Fibroblast of gingiva (primary cell): ENCODE results near the gene MKRN2.
A peak's percentile ranks its signal among the peaks of the same experiment; 100 is the strongest.
"Not testable (repeated sequence)": the region's sequence is repeated elsewhere in the genome, so short reads cannot be mapped to it uniquely, and the experiment has no call there.

ENCODE experiments used
- DNase-seq: peaks from one replicate; pipeline ENCODE4 v3.0.0-alpha.2; 2011; ENCODE audit warnings: low read depth

MKRN2 gene, protein sequence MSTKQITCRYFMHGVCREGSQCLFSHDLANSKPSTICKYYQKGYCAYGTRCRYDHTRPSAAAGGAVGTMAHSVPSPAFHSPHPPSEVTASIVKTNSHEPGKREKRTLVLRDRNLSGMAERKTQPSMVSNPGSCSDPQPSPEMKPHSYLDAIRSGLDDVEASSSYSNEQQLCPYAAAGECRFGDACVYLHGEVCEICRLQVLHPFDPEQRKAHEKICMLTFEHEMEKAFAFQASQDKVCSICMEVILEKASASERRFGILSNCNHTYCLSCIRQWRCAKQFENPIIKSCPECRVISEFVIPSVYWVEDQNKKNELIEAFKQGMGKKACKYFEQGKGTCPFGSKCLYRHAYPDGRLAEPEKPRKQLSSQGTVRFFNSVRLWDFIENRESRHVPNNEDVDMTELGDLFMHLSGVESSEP

DNA sequence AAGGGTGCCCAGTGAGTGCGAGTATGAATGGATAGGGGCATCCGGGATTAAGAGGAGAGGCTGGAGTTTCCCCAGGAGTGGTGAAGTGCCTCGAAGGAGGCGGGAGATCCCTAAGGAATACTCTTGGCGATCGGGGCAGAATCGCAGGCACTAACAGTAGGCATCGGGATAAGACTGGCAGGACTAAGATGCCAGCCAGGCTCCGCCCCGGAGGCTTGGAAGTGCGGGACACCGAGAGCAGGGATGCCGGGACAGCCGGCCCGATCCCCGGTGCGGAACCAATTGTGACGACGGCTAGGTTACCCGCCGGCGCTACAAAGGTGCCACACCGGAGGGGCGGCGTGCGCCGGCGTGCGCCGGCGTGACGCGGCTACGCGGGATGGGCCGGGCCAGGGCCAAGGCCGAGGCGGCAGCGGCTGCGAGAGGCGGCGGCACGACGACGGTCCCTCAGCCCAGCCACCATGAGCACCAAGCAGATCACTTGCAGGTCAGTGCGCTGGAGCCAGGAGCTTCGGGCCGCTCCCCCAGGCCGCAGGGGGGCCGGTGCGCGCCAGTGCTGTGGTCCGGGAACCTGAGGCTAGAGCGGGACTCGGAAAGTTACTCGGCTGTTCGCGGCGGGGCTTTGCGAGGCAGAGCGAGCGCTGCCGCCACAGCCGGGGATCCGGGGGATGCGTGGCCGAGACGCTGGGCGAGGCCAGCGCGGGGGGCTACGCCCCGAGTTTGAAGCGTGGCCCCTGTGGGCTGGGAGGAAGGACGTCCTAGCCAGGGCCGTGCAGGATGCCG is at the start of gene MKRN2:
Gene MKRN2, plus strand, starts transcription at position 398 of the 783 bp plus-strand sequence. Its CDS starts 64 bp downstream, at position 462.
- peak; percentile 86 for DNase-seq

DNA sequence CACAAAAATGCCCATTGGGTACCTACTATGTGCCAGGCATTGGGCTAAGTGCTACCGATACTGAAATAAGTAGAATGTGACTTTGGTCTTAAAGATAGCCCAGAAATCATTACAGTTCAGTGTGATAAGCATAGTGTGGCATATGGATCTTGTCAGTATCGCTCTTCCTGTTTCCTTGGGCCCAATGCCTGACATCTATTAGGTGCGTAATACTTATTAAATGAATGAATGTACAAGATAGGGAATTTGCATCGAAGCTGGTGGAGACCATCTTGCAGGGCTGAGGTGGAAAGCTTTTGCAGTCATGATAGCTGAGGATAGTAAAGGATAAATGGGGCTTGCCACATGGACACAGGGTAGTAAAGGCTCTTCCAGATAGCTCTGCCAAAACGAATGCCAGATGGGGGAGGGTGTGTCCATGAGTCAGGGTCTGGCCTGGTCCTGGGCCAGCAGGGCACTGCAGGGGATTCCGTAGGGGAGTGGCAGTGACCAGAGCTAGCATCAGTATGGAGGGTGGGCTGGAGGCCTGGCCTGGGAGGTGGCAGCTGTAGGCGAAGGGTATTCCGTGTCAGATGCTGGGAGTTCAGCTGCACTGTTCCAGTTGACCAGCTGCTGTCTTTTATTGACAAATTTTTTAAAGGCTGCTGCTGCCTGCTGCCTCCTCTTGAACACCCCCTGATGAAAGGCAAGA is 49.2 kb upstream of the MKRN2 start:
- DNase-seq, result peak; percentile 53

DNA sequence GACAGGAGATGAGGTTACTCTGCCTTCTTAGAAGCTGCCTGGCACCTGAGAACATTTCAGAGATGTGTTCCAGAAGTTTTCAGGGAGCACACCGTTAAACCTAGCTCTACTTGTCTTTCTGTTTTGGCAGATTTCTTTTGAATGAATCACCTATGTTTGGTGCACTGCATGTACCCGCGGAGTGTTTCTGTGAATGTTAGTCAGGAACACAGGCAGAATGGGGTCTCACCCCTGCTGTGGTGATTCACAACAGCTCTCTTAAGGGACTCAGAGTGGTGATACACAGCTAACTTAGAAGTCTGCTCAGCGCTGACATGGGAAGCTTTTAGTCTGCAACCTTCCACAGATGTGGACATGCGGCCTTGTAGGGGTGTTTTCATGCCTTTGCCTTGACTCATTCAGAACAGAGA is 48.6 kb upstream of the MKRN2 start:
- peak; percentile 93 for DNase-seq

DNA sequence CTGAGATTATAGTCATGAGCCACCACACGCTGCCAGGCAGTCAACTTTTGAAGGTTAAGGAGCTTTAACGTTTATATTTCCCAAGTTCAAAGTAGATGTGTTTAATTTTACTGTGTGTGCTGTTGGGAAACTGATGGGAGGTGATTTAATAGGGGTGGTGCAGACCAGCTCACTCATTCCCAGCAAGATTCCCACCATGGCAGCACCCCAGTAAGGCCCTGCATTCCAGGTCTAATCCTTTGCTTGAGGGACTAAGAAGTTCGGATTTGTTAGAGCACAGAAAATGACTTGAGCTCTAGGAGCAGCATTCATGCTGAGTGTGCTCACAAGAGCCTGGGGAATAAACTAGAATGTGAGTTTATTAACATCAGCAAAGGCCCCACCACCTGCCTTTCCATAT is 47.4 kb upstream of the MKRN2 start:
- DNase-seq, result no peak

DNA sequence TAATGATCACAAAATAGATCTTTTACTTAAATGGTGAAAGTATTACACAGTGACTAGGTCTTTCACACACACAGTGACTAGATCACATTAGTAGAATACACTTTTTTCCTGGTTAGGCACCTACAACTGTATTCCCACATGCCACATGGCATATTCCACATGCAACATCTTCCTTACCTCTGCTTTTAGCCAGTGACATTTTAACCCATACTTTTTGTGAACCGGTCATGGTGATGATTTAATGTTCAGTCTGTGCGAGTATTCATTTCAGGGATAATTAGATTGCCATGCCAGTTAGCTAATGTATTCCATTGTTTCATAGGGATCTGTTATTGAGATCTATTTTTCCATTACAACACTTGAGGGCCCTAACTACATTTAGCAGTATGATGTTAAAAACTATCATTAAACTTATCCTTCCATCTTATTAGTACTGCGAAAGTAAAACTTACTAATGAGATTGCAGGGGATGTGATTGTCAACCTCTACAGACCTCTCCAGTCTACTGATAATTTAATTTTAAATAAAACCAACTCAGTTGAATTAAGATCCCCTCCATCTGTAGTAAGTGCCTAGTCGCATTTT is 44.3 kb upstream of the MKRN2 start:
- no peak for DNase-seq

DNA sequence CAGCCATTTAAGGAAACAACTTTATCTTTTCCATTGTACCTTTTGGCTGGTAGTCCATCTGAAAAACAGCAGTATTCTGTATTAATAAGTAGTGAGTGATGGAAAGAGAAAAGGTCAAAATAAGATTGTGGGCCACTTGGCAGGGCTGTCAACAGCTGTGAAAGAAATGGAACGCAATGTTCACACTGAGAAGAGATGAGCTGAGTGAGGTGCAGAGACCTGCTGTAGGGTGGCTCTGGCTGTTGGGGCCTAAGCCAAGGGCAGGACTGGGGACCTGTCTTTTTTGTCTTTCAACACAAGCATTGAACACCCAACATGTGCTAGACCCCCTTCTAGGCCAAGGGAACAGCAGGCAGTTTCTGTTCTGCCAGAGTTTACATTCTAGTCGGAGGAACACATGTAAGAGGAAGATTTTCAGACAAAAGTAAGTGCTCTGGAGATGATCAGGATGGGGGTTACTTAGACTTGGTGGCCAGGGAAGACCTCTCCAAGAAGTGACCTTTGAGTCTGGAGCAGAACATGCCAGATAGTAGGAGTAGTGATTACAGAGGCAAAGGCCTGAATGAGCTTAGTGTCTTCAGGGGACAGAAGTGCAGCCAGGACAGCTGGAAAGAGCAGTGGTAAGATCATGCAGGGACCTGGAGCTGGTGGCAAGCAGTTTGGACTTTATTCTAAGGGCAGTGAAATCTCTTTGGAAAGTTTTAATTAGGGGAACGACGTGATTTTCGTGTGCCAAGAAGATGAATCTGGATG is 43.0 kb upstream of the MKRN2 start:
- no peak for DNase-seq

DNA sequence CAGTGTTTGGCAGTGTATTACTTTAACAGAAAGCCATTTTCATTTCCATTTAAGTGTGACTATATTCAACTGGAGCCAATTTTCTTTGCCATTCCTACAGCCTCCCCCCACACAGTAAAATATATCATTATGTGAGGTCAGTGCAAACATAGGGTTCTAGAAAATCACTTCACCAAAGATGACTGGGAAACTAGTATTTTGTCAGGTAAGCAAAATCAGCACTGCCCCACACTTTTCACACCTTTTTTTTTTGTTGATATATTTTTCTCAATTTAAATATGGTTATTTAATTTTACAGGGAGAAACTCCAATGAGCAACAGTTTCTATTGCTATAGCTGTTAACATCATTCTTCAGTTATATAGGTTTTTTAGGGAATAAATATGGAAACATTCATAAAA is 41.3 kb upstream of the MKRN2 start:
- no peak for DNase-seq

DNA sequence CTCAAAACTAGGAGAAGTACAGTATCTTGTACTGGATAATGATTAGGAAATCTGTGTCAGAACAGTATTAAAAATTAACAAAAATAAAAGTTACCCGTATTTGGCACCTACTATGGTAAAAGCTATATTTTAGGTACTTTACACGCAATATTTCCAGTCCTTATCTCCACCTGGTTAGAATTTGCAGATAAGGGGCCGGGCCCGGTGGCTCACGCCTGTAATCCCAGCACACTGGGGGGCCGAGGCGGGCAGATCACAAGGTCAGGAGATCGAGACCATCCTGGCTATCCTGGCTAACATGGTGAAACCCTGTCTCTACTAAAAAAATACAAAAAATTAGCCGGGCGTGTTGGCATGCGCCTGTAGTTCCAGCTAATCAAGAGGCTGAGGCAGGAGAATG is 40.0 kb upstream of the MKRN2 start:
- no peak for DNase-seq

DNA sequence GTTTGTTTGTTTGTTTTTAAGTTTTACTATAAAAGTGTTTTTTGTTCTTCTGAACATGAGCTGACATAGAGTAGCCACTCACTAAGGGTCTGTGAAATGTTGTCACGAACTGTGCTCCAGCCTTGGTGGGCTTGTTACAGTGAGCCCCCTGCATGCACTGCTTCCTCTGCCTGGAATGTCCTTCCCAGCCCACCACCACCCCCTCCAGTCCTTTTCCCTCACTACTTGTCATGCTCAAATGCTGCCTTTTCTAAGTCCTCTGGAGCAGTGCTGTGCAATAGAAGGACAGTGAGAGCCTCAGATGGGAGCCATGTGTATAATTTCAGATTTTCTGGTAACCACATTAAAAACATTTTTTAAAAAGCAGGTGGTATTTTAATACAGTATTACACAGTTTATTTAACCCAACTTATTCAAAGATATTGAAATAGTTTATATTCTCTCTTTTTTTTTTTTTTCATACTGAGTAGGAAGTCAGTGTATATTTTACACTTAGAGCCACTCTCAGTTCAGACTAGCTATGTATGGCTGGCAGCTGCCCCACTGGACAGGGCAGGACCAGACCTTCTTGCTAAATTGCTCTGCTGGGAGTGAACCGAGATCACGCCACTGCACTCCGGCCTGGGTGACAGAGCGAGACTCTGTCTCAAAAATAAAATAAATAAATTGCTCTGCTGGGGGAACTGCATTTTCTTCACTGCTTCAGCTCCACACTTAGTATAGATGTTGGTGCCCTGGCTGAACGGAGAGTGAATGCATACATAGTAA is 38.4 kb upstream of the MKRN2 start:
- no peak for DNase-seq

DNA sequence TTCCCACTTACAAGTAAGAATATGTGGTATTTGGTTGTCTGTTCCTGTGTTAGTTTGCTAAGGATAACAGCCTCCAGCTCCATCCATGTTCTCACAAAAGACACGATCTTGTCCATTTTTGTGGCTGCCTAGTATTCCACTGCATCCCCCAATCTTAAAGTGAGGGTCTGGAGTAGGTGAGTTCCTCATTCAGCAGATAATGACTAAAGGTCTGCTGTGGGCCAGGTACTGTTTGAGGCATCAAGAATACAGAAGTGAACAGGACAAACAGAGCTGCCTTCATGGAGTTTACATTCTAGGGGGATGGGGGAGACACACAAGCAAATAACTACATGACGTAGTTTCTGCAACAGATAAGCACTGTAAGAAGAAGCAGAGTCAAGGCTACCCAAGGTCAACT is 35.9 kb upstream of the MKRN2 start:
- DNase-seq, result no peak

DNA sequence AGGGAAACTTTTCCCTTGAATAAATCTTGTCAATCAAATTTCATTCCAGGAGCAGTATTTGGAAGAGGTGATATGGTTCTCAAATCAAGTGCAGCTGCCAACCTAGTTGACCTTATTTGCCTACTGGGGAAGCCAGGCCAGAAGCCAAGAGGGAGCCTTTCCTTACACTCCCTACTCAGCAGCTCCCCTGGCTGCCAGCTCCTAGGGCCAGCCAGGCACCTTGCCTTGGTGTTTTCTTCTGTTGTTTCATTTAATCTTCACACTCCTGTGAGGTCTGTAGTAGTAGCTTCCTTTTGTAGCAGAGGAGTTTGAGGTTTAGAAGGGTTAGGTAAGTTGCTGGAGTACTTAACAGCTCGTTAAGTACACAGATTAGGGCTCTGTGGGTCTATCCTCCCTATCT is 34.2 kb upstream of the MKRN2 start:
- DNase-seq, result no peak

DNA sequence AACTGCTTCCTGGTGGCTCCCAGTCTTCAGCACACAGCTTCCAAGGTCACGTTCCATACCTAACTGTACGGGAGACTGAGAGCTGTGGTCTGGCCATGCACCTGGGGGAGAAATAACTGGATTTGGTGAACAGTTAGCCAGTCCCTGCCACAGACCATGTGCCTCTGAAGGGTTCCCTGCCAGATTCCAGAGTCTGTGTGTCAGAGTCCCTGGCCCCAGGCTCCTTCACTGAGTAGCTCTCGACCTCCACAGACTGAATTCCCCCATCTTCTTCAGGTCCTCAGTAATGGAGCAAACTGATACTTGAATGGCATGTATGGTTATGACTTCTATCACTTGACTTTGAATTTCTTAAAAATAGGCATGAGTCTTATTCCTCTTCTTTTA is 29.1 kb upstream of the MKRN2 start:
- no peak for DNase-seq

DNA sequence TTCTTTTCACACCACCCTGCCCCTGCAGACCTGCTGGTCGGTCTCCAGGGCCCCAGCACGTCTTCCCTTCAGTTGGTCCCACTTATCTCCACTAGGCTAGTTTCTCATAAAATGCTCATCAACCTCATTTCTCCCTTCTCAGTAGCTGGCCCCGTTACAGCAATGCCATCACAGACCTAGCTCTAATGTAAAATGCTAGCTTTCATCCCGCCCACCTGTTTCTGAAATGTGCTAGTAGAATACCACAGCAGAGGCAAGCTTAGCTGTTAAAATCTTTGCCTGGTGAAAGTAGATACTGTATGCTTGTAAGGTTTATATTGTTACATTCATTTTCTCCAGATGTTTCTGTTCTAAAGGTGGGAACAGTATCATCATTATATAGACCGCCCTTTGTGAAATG is 24.7 kb upstream of the MKRN2 start:
- DNase-seq, result no peak

DNA sequence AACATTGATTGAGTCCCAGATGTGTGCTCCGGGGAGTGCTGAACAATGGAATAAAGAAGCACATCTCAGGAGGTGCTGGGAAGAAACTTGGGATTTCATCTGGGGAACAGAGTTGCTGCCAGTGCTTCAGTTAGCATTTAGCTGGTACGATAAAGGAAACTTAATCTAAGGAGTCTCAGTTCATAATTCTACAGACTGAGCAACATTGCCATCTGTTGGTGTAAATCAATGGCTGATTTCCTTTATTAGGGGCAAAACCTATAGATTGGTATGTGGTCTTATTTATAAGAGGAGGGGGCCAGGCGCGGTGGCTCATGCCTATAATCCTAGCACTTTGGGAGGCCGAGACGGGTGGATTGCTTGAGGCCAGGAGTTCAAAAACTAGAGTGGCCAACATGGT is 20.5 kb upstream of the MKRN2 start:
- peak; percentile 10 for DNase-seq

DNA sequence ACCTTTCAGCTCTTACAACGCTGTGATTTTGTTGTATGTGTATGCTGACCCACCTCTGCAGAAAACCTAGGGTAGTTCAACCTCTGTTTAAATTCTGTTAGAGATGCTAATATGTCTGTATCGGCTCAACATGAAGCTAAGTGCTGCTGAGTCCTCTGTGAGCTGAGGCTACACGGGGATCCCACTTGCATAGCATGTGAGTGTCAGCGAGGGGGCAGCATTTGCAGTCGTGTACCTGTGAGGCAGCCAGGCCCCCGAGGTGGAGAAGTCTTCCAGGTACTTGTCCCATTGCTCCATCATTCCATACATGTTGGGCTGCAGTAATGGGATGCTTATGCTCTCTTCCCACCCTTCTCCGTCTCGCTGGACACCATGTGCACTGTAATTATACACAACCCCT is 15.3 kb upstream of the MKRN2 start:
- DNase-seq, result no peak

DNA sequence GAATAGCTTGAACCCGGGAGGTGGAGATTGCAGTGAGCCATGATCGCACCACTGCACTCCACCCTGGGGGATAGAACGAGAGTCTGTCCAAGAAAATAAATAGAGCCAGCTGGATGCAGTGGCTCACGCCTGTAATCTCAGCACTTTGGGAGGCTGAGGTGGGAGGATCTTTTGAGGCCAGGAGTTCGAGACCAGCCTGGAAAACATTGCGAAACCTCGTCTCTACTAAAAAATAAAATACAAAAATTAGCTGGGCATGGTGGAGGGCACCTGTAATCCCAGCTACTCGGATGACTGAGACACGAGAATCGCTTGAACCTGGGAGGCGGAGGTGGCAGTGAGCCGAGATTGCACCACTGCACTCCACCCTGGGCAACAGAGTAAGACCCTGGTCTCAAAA is 13.4 kb upstream of the MKRN2 start:
- DNase-seq, result not testable (repeated sequence)

DNA sequence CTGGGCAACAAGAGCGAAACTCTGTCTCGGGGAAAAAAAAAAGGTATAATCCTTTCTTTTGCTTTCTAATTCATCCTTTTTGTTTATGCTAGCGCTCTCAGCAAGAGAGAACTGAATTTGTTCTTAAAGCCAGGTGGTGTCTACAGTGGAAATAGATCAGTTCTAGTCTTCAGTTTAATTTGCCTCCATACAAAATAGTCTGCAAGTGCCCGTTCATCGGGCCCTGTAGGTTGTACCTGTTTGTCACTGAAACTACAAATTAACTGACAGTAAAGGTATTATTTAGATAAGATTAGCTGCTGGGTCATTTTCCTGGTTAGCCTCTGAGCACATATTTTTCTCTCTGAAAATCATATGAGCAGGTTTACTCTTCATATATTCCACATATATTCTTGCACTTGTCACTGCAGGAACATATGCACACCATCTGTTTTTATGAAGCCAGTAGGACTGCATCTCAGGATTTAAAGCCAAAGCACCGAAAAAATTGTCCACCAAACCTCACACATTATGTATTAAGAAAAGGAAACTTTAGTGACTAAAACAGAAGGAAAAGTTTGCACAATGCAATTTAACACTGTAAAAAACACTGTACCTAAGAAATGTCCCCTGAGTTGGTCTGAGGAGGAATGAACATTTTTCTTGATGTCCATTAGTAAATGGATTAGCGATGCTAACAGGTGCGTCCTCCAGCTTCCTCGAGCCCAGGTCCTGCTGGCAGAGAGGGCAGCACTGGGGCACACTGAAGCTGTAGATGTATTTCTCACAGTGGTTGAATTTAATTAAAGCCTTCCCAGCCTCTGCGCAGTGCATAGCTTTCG is 12.0 kb upstream of the MKRN2 start:
- no peak for DNase-seq

DNA sequence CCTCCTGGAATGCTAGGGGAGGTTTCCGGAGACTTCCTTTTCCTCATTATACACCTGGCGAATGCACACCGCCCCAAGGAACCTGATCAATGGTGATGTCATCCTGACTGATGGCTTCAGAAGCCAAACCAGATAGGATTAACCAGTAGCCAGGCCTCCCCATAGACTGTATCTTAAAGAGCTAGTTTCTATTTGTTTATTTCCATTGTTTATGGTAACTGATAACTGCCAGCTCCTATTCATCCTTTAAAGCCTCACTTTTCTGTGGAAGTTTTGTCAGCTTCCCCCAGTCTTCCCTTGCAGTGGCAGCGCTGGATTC is 11.5 kb upstream of the MKRN2 start, which contains the start of gene MKRN2OS:
Gene MKRN2OS, minus strand, starts transcription at position 27 of the 319 bp plus-strand sequence. CDS start 35 bp downstream, outside the sequence.
- no peak for DNase-seq

DNA sequence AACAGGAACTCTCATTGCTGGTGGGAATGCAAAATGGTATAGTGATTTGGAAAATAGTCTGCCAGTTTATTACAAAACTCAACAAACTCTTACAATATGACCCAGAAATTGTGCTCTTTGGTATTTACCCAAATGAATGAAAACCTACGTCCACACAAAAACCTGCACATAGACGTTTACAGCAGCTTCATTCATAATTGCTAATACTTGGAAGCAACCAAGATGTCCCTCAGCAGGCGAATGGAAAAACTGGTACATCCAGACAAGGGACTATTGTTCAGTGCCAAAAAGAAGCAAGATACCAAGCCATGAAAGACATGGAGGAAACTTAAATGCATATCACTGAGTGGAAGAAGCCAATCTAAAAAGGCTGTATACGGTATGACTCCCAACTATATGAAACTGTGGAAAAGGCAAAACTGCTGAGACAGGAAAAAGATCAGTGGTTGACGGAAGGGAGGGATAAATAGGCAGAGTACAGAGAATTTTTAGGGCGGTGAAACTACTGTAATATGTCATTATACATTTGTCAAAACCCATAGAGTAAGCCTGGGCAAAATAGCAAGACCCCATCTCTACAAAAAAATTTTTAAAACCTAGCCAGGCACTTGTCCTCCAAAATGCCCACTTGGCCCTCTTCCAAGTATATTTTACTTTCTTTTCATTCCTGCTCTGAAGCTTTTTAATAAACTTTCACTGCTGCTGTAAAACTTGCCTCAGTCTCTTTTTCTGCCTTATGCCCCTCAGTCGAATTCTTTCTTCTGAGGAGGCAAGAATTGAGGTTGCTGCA is 6.7 kb upstream of the MKRN2 start:
- DNase-seq, result peak; percentile 12
